Motor neuron (in vitro differentiated cells): ENCODE measurements around the gene TDP1. TPM values are rescaled to one million over a fixed set of nuclear protein-coding genes. Genes with fewer than 3 reads are reported as not detected.

Source experiments
- ATAC-seq, 8 experiments: fragments of 200-7000 bp; cut with Tn5 transposase; replicated peaks in 6 of 8; 2 replicates each; pipeline ENCODE4 v1.8.0; 2021; ENCODE audit warnings: mild to moderate bottlenecking in 8 of 8, moderate library complexity in 8 of 8
- H3K27ac ChIP-seq, 2 donors: fragments of 250-450 bp; sonication (Bioruptor Pico); 2 replicates each; pipeline ENCODE4 v1.9.0; 2021; ENCODE audit warnings: antibody characterized with exemption in 2 of 2, mild to moderate bottlenecking in 2 of 2, moderate library complexity in 1 of 2
- H3K4me1 ChIP-seq, 2 donors: fragments of 250-450 bp; sonication (Bioruptor Pico); replicated peaks in 1 of 2; 2 replicates each; pipeline ENCODE4 v1.6.1; 2021; ENCODE audit warnings: antibody characterized with exemption in 2 of 2, mild to moderate bottlenecking in 2 of 2, moderate library complexity in 1 of 2
- H3K4me3 ChIP-seq, 5 donors: fragments of 250-450 bp; sonication (Bioruptor Pico); 2 replicates each; pipeline ENCODE4 v1.9.0; 2021; ENCODE audit warnings: antibody characterized with exemption in 5 of 5, mild to moderate bottlenecking in 5 of 5, moderate library complexity in 4 of 5
- WGBS, 10 experiments: fragments of 450-650 bp; shearing (Covaris generic); methylation state at CpG; one replicate each; pipeline ENCODE4 v1.0.0; 2022; 5-methylcytosine and 5-hydroxymethylcytosine counted together
- in situ Hi-C, 9 experiments: fragments of 400-800 bp; cut with MboI; loops; one replicate each; pipeline ENCODE4 v1.15.0; 2021; ENCODE audit warnings: low sequenced_read_pairs in 9 of 9, low pct_unique_long_range_greater_than_20kb in 2 of 9; ENCODE audit not compliant: unreplicated experiment in 9 of 9
- total RNA-seq, 8 experiments: library from RNA; unstranded; fragments of 300-600 nt; gene quantifications; 2 replicates each; pipeline versions ENCODE4 v1.2.3 to v1.2.4, GENCODE V29; 2022

The TDP1 gene
- total RNA-seq, 8 experiments from 2014 or later: 13.5 to 156 (median 29.0) TPM

- H3K4me3 ChIP-seq: no peak overlapping the region
- 80 to 100% (median 100%) methylated on average over 1 to 2 of the region's 2 CpGs; no CpG with 5 or more reads in 2 of the 10 experiments for WGBS, 10 experiments
- ATAC-seq: no peak
- in situ Hi-C loops: loop anchor here in 8 of 9 experiments (25.0 kb wide), 3 partner anchors 133 to 883 kb away; partner anchors contain the start of gene FOXN3 (in 1 of the 8)
- peaks cover 7 to 16% of the 10 kb centered on the region in 2 donors for H3K4me1 ChIP-seq
- no peak overlapping the region for H3K27ac ChIP-seq
Measured at GRCh38 chr14:89920056-89920455, 35.7 kb upstream of the TDP1 start.

GRCh38 chr14:89921346-89921745 is 34.4 kb upstream of the TDP1 start:
- 57 to 100% (median 86%) methylated on average over 2 to 3 of the region's 3 CpGs; no CpG with 5 or more reads in 1 of the 10 experiments for WGBS, 10 experiments
- in situ Hi-C loops: loop anchor here in 8 of 9 experiments (25.0 kb wide), 3 partner anchors 134 to 884 kb away; partner anchors contain the start of gene FOXN3 (in 1 of the 8)
- ATAC-seq: no peak

GRCh38 chr14:89922031-89922907 is 33.5 kb upstream of the TDP1 start:
- WGBS, 10 experiments: 20 to 90% (median 54%) methylated on average over 2 to 6 of the region's 6 CpGs
- no peak overlapping the region for H3K4me3 ChIP-seq
- ATAC-seq: peak; percentile 66 to 93 (median 72)
- peak overlapping the region in 1 of 2 donors; percentile 44 for H3K27ac ChIP-seq
- in situ Hi-C loops: loop anchor here in 8 of 9 experiments (25.0 kb wide), 3 partner anchors 135 to 885 kb away; partner anchors contain the start of gene FOXN3 (in 1 of the 8)
- H3K4me1 ChIP-seq: peaks cover 7 to 15% of the 10 kb centered on the region in 2 donors

More at GRCh38 chr14:89921346-89921745, 34.4 kb upstream of the TDP1 start:
- peaks cover 7 to 15% of the 10 kb centered on the region in 2 donors for H3K4me1 ChIP-seq
- no peak overlapping the region for H3K27ac ChIP-seq
- H3K4me3 ChIP-seq: no peak overlapping the region

- 20 to 100% (median 58%) methylated on average over 1 to 4 of the region's 4 CpGs; no CpG with 5 or more reads in 1 of the 10 experiments for WGBS, 10 experiments
- H3K4me3 ChIP-seq: no peak overlapping the region
- peaks cover 7 to 15% of the 10 kb centered on the region in 2 donors for H3K4me1 ChIP-seq
- in situ Hi-C loops: loop anchor here in 8 of 9 experiments (25.0 kb wide), 3 partner anchors 137 to 887 kb away; partner anchors contain the start of gene FOXN3 (in 1 of the 8)
- no peak overlapping the region for H3K27ac ChIP-seq
- ATAC-seq: peak in 2 of 8 experiments; percentile 35 to 78
Measured at GRCh38 chr14:89924268-89924667, 31.5 kb upstream of the TDP1 start.

GRCh38 chr14:89926694-89927093 is 29.0 kb upstream of the TDP1 start:
- ATAC-seq: no peak
- in situ Hi-C loops: no loop called here
- H3K4me1 ChIP-seq: peaks cover 7 to 10% of the 10 kb centered on the region in 2 donors
- whole genome bisulfite sequencing, 10 experiments: 7 to 100% (median 80%) methylated on average over 1 of the region's 1 CpG; no CpG with 5 or more reads in 1 of the 10 experiments
- no peak overlapping the region for H3K4me3 ChIP-seq
- H3K27ac ChIP-seq: no peak overlapping the region

GRCh38 chr14:89927186-89927865 is 28.4 kb upstream of the TDP1 start:
- in situ Hi-C loops: no loop called here
- H3K4me1 ChIP-seq: peaks cover 1 to 4% of the 10 kb centered on the region in 2 donors
- WGBS, 10 experiments: 74 to 99% (median 91%) methylated on average over 2 to 12 of the region's 13 CpGs
- ATAC-seq: no peak
- H3K27ac ChIP-seq: no peak overlapping the region
- H3K4me3 ChIP-seq: no peak overlapping the region

GRCh38 chr14:89933002-89933401 is 22.7 kb upstream of the TDP1 start:
- H3K4me1 ChIP-seq: peaks cover 0 to 5% of the 10 kb centered on the region in 2 donors
- no peak overlapping the region for H3K27ac ChIP-seq
- in situ Hi-C loops: no loop called here
- no peak overlapping the region for H3K4me3 ChIP-seq
- ATAC-seq: peak in 2 of 8 experiments; percentile 28 to 42
- WGBS, 10 experiments: 27 to 75% (median 61%) methylated on average over 1 to 6 of the region's 6 CpGs

GRCh38 chr14:89936654-89937185 is 19.0 kb upstream of the TDP1 start:
- WGBS, 10 experiments: 15 to 92% (median 79%) methylated on average over 1 to 3 of the region's 3 CpGs
- H3K4me3 ChIP-seq: no peak overlapping the region
- in situ Hi-C loops: no loop called here
- H3K27ac ChIP-seq: no peak overlapping the region
- ATAC-seq: no peak
- H3K4me1 ChIP-seq: peaks cover 0 to 8% of the 10 kb centered on the region in 2 donors

- in situ Hi-C loops: no loop called here
- peaks cover 0 to 3% of the 10 kb centered on the region in 2 donors for H3K4me1 ChIP-seq
- H3K4me3 ChIP-seq: no peak overlapping the region
- 38 to 100% (median 86%) methylated on average over 1 to 2 of the region's 2 CpGs; no CpG with 5 or more reads in 3 of the 10 experiments for WGBS, 10 experiments
- ATAC-seq: no peak
- H3K27ac ChIP-seq: no peak overlapping the region
Measured at GRCh38 chr14:89941830-89942377, 13.8 kb upstream of the TDP1 start.

GRCh38 chr14:89947344-89947743 is 8.4 kb upstream of the TDP1 start:
- no peak overlapping the region for H3K27ac ChIP-seq
- ATAC-seq: no peak
- in situ Hi-C loops: no loop called here
- H3K4me3 ChIP-seq: no peak overlapping the region
- no peaks in the 10 kb centered on the region for H3K4me1 ChIP-seq

GRCh38 chr14:89952576-89952975 is 3.2 kb upstream of the TDP1 start:
- Histone ChIP-seq H3K4me3 (no peak overlapping the region), H3K27ac (no peak overlapping the region), H3K4me1 (peaks cover 0 to 10% of the 10 kb centered on the region in 2 donors)
- in situ Hi-C loops: no loop called here
- ATAC-seq: no peak
- WGBS, 10 experiments: 0 to 100% (median 100%) methylated on average over 1 to 2 of the region's 2 CpGs; no CpG with 5 or more reads in 5 of the 10 experiments

GRCh38 chr14:89953602-89954001 is 2.1 kb upstream of the TDP1 start:
- peak overlapping the region in 1 of 5 donors; percentile 84 for H3K4me3 ChIP-seq
- 0 to 100% (median 45%) methylated on average over 1 of the region's 1 CpG; no CpG with 5 or more reads in 4 of the 10 experiments for WGBS, 10 experiments
- in situ Hi-C loops: no loop called here
- peaks cover 0 to 10% of the 10 kb centered on the region in 2 donors for H3K4me1 ChIP-seq
- no peak for ATAC-seq
- H3K27ac ChIP-seq: no peak overlapping the region
